Activated CD4-positive, alpha-beta T cell treated with anti-CD3 and anti-CD28 coated beads, Interleukin-2, Interleukin-6, amounts not matched to agents 100 ng/mL and 50 ng/mL, durations not matched to agents 16 hours and 8 hours (primary cell): ENCODE measurements around the gene FBLIM1.

Source experiments
- DNase-seq: peaks from one replicate; pipeline ENCODE4 v3.0.0-alpha.2; 2020

Gene FBLIM1

GRCh38 chr1:15731735-15732685 is 26.6 kb upstream of the FBLIM1 start:
- no peak for DNase-seq

GRCh38 chr1:15732686-15733081 is 25.9 kb upstream of the FBLIM1 start:
- no peak for DNase-seq

GRCh38 chr1:15733218-15733725 is 25.3 kb upstream of the FBLIM1 start:
- no peak for DNase-seq

- DNase-seq: no peak
These were observed 24.8 kb upstream of the FBLIM1 start for GRCh38 chr1:15733726-15734226.

GRCh38 chr1:15734296-15734695 is 24.3 kb upstream of the FBLIM1 start:
- no peak for DNase-seq

- no peak for DNase-seq
These were observed 23.7 kb upstream of the FBLIM1 start for GRCh38 chr1:15734901-15735300.

GRCh38 chr1:15735304-15736037 is 23.1 kb upstream of the FBLIM1 start:
- no peak for DNase-seq

- no peak for DNase-seq
These were observed 22.3 kb upstream of the FBLIM1 start, which contains the start of gene SLC25A34 for GRCh38 chr1:15736038-15736891. Gene SLC25A34, plus strand, starts transcription at chr1:15736258. Its CDS starts 228 bp downstream, at chr1:15736486.

- DNase-seq: no peak
These were observed 21.7 kb upstream of the FBLIM1 start for GRCh38 chr1:15736892-15737261.

GRCh38 chr1:15737324-15738319 is 21.0 kb upstream of the FBLIM1 start:
- no peak for DNase-seq

- DNase-seq: no peak
These were observed 20.0 kb upstream of the FBLIM1 start for GRCh38 chr1:15738416-15739113.

- DNase-seq: no peak
These were observed 19.3 kb upstream of the FBLIM1 start for GRCh38 chr1:15739259-15739658.

GRCh38 chr1:15739745-15740144 is 18.9 kb upstream of the FBLIM1 start:
- DNase-seq: no peak

GRCh38 chr1:15740924-15741850 is 17.4 kb upstream of the FBLIM1 start:
- peak; percentile 77 for DNase-seq

- no peak for DNase-seq
These were observed 16.2 kb upstream of the FBLIM1 start, which contains the start of gene TMEM82 for GRCh38 chr1:15742339-15742801. Gene TMEM82, plus strand, starts transcription at chr1:15742499. Its CDS starts 61 bp downstream, at chr1:15742560.

GRCh38 chr1:15744122-15744679 is 14.4 kb upstream of the FBLIM1 start:
- DNase-seq: no peak

GRCh38 chr1:15747378-15747777 is 11.2 kb upstream of the FBLIM1 start:
- DNase-seq: no peak

- no peak for DNase-seq
These were observed 10.3 kb upstream of the FBLIM1 start for GRCh38 chr1:15748264-15748663.
